Breast epithelium (tissue), 4 donors: Measurements from ENCODE around the gene RASAL1. TPM values are rescaled to one million over a fixed set of nuclear protein-coding genes. Genes with fewer than 3 reads are reported as not detected.

Experiments
- DNase-seq, 2 donors: peaks; one replicate each; pipeline ENCODE4 v3.0.0-alpha.2; 2019; ENCODE audit warnings: low spot score in 2 of 2
- H3K27ac ChIP-seq, 2 donors: fragments of 200-600 bp; sonication (generic) in 1 of 2; one replicate each; pipeline ENCODE4 v1.5.1; 2016 to 2019; ENCODE audit warnings: mild to moderate bottlenecking in 1 of 2
- H3K27me3 ChIP-seq, 2 donors: fragments of 200-600 bp; sonication (generic) in 1 of 2; one replicate each; pipeline versions ENCODE4 v1.5.1 to v1.6.0; 2017 to 2019; ENCODE audit warnings: control low read depth in 1 of 2, mild to moderate bottlenecking in 1 of 2
- H3K36me3 ChIP-seq: fragments of 200-600 bp; one replicate; pipeline ENCODE4 v1.5.1; 2019
- H3K4me1 ChIP-seq, 2 donors: fragments of 200-600 bp; sonication (generic); one replicate each; pipeline ENCODE4 v1.5.1; 2016 to 2019; ENCODE audit warnings: control low read depth in 1 of 2
- H3K4me3 ChIP-seq, 3 donors: fragments of 200-600 bp; sonication (generic); 1 replicate in 2 of 3; 2 replicates in 1 of 3; pipeline ENCODE4 v1.5.1; 2016 to 2019; ENCODE audit warnings: mild to moderate bottlenecking in 3 of 3, moderate library complexity in 2 of 3
- H3K9me3 ChIP-seq, 2 donors: fragments of 200-600 bp; sonication (generic) in 1 of 2; one replicate each; pipeline ENCODE4 v1.5.1; 2016 to 2019; ENCODE audit warnings: control low read depth in 1 of 2
- CTCF ChIP-seq, 3 donors: fragments of 450-650 bp; IDR thresholded peaks; one replicate each; pipeline ENCODE4 v1.5.1; 2016 to 2017; ENCODE audit warnings: antibody characterized with exemption in 3 of 3, mild to moderate bottlenecking in 3 of 3, moderate library complexity in 3 of 3
- POLR2A ChIP-seq: fragments of 450-650 bp; IDR thresholded peaks from one replicate; pipeline ENCODE4 v1.6.1; 2016; ENCODE audit warnings: antibody characterized with exemption, mild to moderate bottlenecking, moderate library complexity
- POLR2AphosphoS5 ChIP-seq, 3 donors: sonication (generic); formaldehyde crosslinking; IDR thresholded peaks; one replicate each; pipeline ENCODE4 v1.6.1; 2017; ENCODE audit warnings: antibody characterized with exemption in 3 of 3
- intact Hi-C: fragments of 100-400 bp; cut with DNase I; formaldehyde crosslinking; loops from one replicate; pipeline ENCODE4 v1.15.1; 2023; ENCODE audit warnings: low total_unique reads
- total RNA-seq, 3 donors: library from RNA; depleted of rRNA; stranded (reverse); fragments of >200 nt; gene quantifications; one replicate each; pipeline ENCODE4 v1.1.0, GENCODE V29; 2016

RASAL1 gene
- total RNA-seq, 3 donors from 2014 or later = 1.3 to 6.7 TPM; not detected in 1

GRCh38 chr12:113090740-113091139 lies 44.8 kb downstream of the RASAL1 start:
- no peaks in the 10 kb centered on the region for H3K9me3 ChIP-seq
- TF ChIP-seq POLR2A (no peak), CTCF (IDR thresholded peaks at IDR 0.05) (no peak), POLR2AphosphoS5 (IDR thresholded peaks at IDR 0.05) (no peak)

GRCh38 chr12:113089839-113090238 lies 45.7 kb downstream of the RASAL1 start:
- H3K36me3 ChIP-seq = no peaks in the 10 kb centered on the region
- TF ChIP-seq POLR2A (no peak), POLR2AphosphoS5 (IDR thresholded peaks at IDR 0.05) (no peak), CTCF (IDR thresholded peaks at IDR 0.05) (no peak)
- peak overlapping the region in 1 of 2 donors; percentile 23 for H3K27ac ChIP-seq
- H3K4me1 ChIP-seq = no peaks in the 10 kb centered on the region
- no peaks in the 10 kb centered on the region for H3K9me3 ChIP-seq
- no peaks in the 10 kb centered on the region for H3K27me3 ChIP-seq
- DNase-seq = no peak
- no peak overlapping the region for H3K4me3 ChIP-seq
- intact Hi-C loops = no loop called here

More at GRCh38 chr12:113090740-113091139, 44.8 kb downstream of the RASAL1 start:
- Histone ChIP-seq H3K36me3 (no peaks in the 10 kb centered on the region), H3K4me3 (no peak overlapping the region), H3K27me3 (no peaks in the 10 kb centered on the region), H3K4me1 (no peaks in the 10 kb centered on the region), H3K27ac (no peak overlapping the region)
- intact Hi-C loops = no loop called here
- no peak for DNase-seq

GRCh38 chr12:113088971-113089756 lies 46.4 kb downstream of the RASAL1 start:
- Histone ChIP-seq H3K4me1 (no peaks in the 10 kb centered on the region), H3K27me3 (no peaks in the 10 kb centered on the region), H3K4me3 (no peak overlapping the region), H3K9me3 (no peaks in the 10 kb centered on the region), H3K27ac (peak overlapping the region in 1 of 2 donors; percentile 23), H3K36me3 (no peaks in the 10 kb centered on the region)
- intact Hi-C loops = no loop called here
- no peak for DNase-seq
- TF ChIP-seq POLR2AphosphoS5 (IDR thresholded peaks at IDR 0.05) = no peak
- TF ChIP-seq POLR2A = no peak
- no peak for TF ChIP-seq CTCF (IDR thresholded peaks at IDR 0.05)

- H3K27ac ChIP-seq = no peak overlapping the region
- H3K9me3 ChIP-seq = no peaks in the 10 kb centered on the region
- no peaks in the 10 kb centered on the region for H3K27me3 ChIP-seq
- DNase-seq = no peak
- H3K4me3 ChIP-seq = no peak overlapping the region
- H3K36me3 ChIP-seq = no peaks in the 10 kb centered on the region
- no peak for TF ChIP-seq POLR2AphosphoS5 (IDR thresholded peaks at IDR 0.05)
- TF ChIP-seq POLR2A = no peak
- TF ChIP-seq CTCF (IDR thresholded peaks at IDR 0.05) = no peak
- intact Hi-C loops = no loop called here
- H3K4me1 ChIP-seq = no peaks in the 10 kb centered on the region
These were observed 47.5 kb downstream of the RASAL1 start for GRCh38 chr12:113088037-113088436.

GRCh38 chr12:113087193-113087592 lies 48.4 kb downstream of the RASAL1 start:
- no peaks in the 10 kb centered on the region for H3K9me3 ChIP-seq
- intact Hi-C loops = no loop called here
- no peaks in the 10 kb centered on the region for H3K27me3 ChIP-seq
- no peak overlapping the region for H3K27ac ChIP-seq
- TF ChIP-seq CTCF (IDR thresholded peaks at IDR 0.05) = no peak
- TF ChIP-seq POLR2AphosphoS5 (IDR thresholded peaks at IDR 0.05) = no peak
- TF ChIP-seq POLR2A = no peak
- H3K4me3 ChIP-seq = no peak overlapping the region
- no peaks in the 10 kb centered on the region for H3K4me1 ChIP-seq
- DNase-seq = no peak
- H3K36me3 ChIP-seq = no peaks in the 10 kb centered on the region
